Astrocyte (in vitro differentiated cells and primary cell): ENCODE results near the gene EXOC4. TPM values are rescaled to one million over a fixed set of nuclear protein-coding genes. Genes with fewer than 3 reads are reported as not detected.

ENCODE experiments used
- DNase-seq: peaks from one replicate; pipeline ENCODE4 v3.0.0-alpha.2; 2010; ENCODE audit warnings: low read depth
- FAIRE-seq: peaks from 2 replicates; lab custom pipeline; 2011; peaks lifted over from hg19 to GRCh38; lab: Jason Lieb, UNC
- H2AFZ ChIP-seq: 2 replicates; pipeline ENCODE4 v1.6.0; 2012; ENCODE audit warnings: low read depth, low read length, inconsistent platforms
- H3K27ac ChIP-seq: 2 replicates; pipeline ENCODE4 v1.5.1; 2011; ENCODE audit warnings: low read depth, low read length, inconsistent platforms
- H3K27me3 ChIP-seq: 2 replicates; pipeline ENCODE4 v1.6.0; 2011; ENCODE audit warnings: low read length, inconsistent platforms; ENCODE audit not compliant: insufficient read depth
- H3K36me3 ChIP-seq: 2 replicates; pipeline ENCODE4 v1.5.1; 2011; ENCODE audit warnings: low read length, inconsistent platforms; ENCODE audit not compliant: insufficient read depth
- H3K4me1 ChIP-seq: 2 replicates; pipeline ENCODE4 v1.5.1; 2011; ENCODE audit warnings: low read length, inconsistent platforms; ENCODE audit not compliant: insufficient read depth
- H3K4me2 ChIP-seq: 2 replicates; pipeline ENCODE4 v1.6.0; 2012; ENCODE audit warnings: low read length, inconsistent platforms
- H3K4me3 ChIP-seq: 2 replicates; pipeline ENCODE4 v1.5.1; 2011; ENCODE audit warnings: low read depth, mild to moderate bottlenecking, low read length, inconsistent platforms; ENCODE audit not compliant: insufficient read depth
- H3K79me2 ChIP-seq: 2 replicates; pipeline ENCODE4 v1.6.0; 2012; ENCODE audit warnings: mild to moderate bottlenecking, low read length, inconsistent platforms; ENCODE audit not compliant: insufficient read depth
- H3K9ac ChIP-seq: 2 replicates; pipeline ENCODE4 v1.6.0; 2012; ENCODE audit warnings: mild to moderate bottlenecking, low read length, inconsistent platforms
- H3K9me3 ChIP-seq: 2 replicates; pipeline ENCODE4 v1.5.1; 2012; ENCODE audit warnings: low read depth, mild to moderate bottlenecking, low read length, inconsistent platforms; ENCODE audit not compliant: insufficient read depth
- H4K20me1 ChIP-seq: 2 replicates; pipeline ENCODE4 v1.6.0; 2012; ENCODE audit warnings: low read length, inconsistent platforms; ENCODE audit not compliant: insufficient read depth
- H3K27ac Mint-ChIP-seq: one replicate; pipeline ENCODE4 v1.8.0; 2021; ENCODE audit warnings: mild to moderate bottlenecking, mixed read lengths; ENCODE audit not compliant: unreplicated experiment
- H3K27me3 Mint-ChIP-seq: one replicate; pipeline ENCODE4 v1.8.0; 2021; ENCODE audit warnings: low read depth, mixed read lengths; ENCODE audit not compliant: unreplicated experiment
- H3K36me3 Mint-ChIP-seq: one replicate; pipeline ENCODE4 v1.8.0; 2021; ENCODE audit warnings: low read depth, mixed read lengths; ENCODE audit not compliant: unreplicated experiment
- H3K4me1 Mint-ChIP-seq: one replicate; pipeline ENCODE4 v1.8.0; 2021; ENCODE audit warnings: low read depth, mixed read lengths; ENCODE audit not compliant: unreplicated experiment
- H3K4me3 Mint-ChIP-seq: one replicate; pipeline ENCODE4 v1.8.0; 2021; ENCODE audit warnings: mild to moderate bottlenecking, moderate library complexity, mixed read lengths; ENCODE audit not compliant: unreplicated experiment
- H3K9me3 Mint-ChIP-seq: one replicate; pipeline ENCODE4 v1.8.0; 2021; ENCODE audit warnings: mild to moderate bottlenecking, mixed read lengths; ENCODE audit not compliant: unreplicated experiment
- EZH2 ChIP-seq: IDR thresholded peaks from 2 replicates; pipeline ENCODE4 v1.6.1; 2012; ENCODE audit warnings: mild to moderate bottlenecking, low read length, inconsistent platforms; ENCODE audit not compliant: insufficient read depth
- total RNA-seq: library from RNA; stranded (reverse); gene quantifications from 2 replicates; pipeline ENCODE4 v1.2.1, GENCODE V29; 2021
- TF ChIP-seq, protein P1 (sequence below): IDR thresholded peaks from 2 replicates; pipeline ENCODE4 v1.5.1; 2011; ENCODE audit warnings: low read depth, mild to moderate bottlenecking, inconsistent platforms, low read length, moderate library complexity; ENCODE audit not compliant: insufficient read depth

Gene EXOC4
- total RNA-seq, 1 donor from 2014 or later, result 57.5 TPM

DNA sequence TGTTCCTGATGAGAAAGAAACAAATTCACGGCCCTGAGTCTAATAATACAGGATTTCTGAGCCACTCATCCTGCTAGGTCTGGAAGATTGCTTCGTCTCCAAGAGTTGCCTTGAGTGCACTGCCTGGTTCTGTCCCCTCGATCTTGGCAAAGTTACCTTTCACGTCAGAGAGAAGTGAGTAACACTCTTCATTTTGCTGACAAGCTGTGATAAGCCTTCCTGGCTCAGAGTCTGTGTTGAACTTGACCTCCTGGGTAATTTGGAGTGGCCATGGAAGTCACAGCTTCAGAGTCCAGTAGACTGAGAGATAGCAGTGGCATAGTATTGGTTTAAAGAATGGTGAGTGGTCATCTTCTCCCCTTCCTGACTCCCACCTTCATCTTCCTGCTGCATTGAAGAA lies 809.6 kb downstream of the EXOC4 start:
- Histone ChIP-seq H3K79me2 (no peaks in the 10 kb centered on the region), H3K36me3 (no peaks in the 10 kb centered on the region), H3K9ac (no peak overlapping the region), H3K9me3 (no peaks in the 10 kb centered on the region), H3K4me3 (no peak overlapping the region), H3K4me2 (no peak overlapping the region), H3K27ac (no peak overlapping the region), H3K4me1 (no peaks in the 10 kb centered on the region), H3K27me3 (no peaks in the 10 kb centered on the region), H4K20me1 (no peaks in the 10 kb centered on the region), H2AFZ (no peak overlapping the region)
- Mint-ChIP-seq H3K36me3 (peaks cover 8% of the 10 kb centered on the region), H3K27me3 (no peaks in the 10 kb centered on the region), H3K4me1 (no peaks in the 10 kb centered on the region), H3K27ac (no peak overlapping the region), H3K9me3 (no peaks in the 10 kb centered on the region), H3K4me3 (no peak overlapping the region)
- TF ChIP-seq, protein P1, sequence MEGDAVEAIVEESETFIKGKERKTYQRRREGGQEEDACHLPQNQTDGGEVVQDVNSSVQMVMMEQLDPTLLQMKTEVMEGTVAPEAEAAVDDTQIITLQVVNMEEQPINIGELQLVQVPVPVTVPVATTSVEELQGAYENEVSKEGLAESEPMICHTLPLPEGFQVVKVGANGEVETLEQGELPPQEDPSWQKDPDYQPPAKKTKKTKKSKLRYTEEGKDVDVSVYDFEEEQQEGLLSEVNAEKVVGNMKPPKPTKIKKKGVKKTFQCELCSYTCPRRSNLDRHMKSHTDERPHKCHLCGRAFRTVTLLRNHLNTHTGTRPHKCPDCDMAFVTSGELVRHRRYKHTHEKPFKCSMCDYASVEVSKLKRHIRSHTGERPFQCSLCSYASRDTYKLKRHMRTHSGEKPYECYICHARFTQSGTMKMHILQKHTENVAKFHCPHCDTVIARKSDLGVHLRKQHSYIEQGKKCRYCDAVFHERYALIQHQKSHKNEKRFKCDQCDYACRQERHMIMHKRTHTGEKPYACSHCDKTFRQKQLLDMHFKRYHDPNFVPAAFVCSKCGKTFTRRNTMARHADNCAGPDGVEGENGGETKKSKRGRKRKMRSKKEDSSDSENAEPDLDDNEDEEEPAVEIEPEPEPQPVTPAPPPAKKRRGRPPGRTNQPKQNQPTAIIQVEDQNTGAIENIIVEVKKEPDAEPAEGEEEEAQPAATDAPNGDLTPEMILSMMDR, result no peak
- TF ChIP-seq EZH2, result no peak
- DNase-seq, result no peak
- no peak for FAIRE-seq

DNA sequence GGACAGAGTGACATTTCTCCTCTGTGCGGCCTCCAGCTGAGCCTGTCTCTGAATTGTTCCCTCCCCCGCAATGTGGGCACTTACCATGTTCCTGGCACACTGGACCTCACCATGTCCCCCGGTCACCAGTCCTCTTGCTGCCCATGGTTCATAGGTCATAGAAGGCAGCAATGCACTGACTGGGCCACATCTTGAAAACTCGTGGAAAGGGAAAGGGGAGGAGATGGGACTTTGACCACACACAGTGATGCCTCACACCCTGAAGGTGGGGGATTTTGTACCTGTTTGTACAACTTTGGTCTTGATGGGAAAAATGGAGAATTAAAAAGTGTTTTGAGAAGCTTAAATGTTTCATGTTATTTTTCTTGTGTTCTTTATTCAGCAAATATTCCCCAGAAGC lies 812.5 kb downstream of the EXOC4 start:
- H4K20me1 ChIP-seq, result no peaks in the 10 kb centered on the region
- no peak overlapping the region for H3K9ac ChIP-seq
- FAIRE-seq (no peak), DNase-seq (no peak)
- H3K36me3 ChIP-seq, result no peaks in the 10 kb centered on the region
- H3K4me3 ChIP-seq, result no peak overlapping the region
- TF ChIP-seq EZH2, result no peak
- TF ChIP-seq, protein P1, result no peak
- H3K79me2 ChIP-seq, result no peaks in the 10 kb centered on the region
- no peaks in the 10 kb centered on the region for H3K9me3 Mint-ChIP-seq
- no peaks in the 10 kb centered on the region for H3K27me3 Mint-ChIP-seq
- H3K27me3 ChIP-seq, result no peaks in the 10 kb centered on the region
- no peaks in the 10 kb centered on the region for H3K9me3 ChIP-seq
- no peaks in the 10 kb centered on the region for H3K4me1 ChIP-seq
- H3K27ac Mint-ChIP-seq, result no peak overlapping the region
- H2AFZ ChIP-seq, result no peak overlapping the region
- H3K27ac ChIP-seq, result no peak overlapping the region
- no peak overlapping the region for H3K4me3 Mint-ChIP-seq
- H3K36me3 Mint-ChIP-seq, result peaks cover 8% of the 10 kb centered on the region
- no peaks in the 10 kb centered on the region for H3K4me1 Mint-ChIP-seq
- no peak overlapping the region for H3K4me2 ChIP-seq

DNA sequence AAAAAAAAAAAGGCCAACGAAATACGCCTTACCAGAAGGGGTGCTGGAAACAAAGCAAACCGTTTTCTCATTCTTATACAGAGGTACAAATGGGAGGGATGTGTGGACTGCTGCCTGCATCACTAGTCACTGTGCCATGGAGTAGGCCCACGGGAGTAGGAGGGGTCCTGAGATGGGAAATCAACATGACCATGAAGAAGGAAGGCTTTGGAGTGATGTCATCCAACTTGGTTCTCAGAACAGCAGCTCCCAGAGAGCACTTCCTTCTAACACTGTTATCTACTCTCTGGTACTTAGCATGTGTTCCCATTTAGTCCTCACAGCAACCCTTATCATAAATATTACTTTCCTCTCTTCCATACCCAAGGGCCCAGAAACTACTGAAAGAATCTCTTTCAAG lies 814.3 kb downstream of the EXOC4 start:
- H3K4me2 ChIP-seq, result no peak overlapping the region
- H2AFZ ChIP-seq, result no peak overlapping the region
- TF ChIP-seq, protein P1, result no peak
- no peak for TF ChIP-seq EZH2
- H3K4me3 Mint-ChIP-seq, result no peak overlapping the region
- no peak for DNase-seq
- H3K4me1 Mint-ChIP-seq, result no peaks in the 10 kb centered on the region
- no peak overlapping the region for H3K9ac ChIP-seq
- no peak for FAIRE-seq
- H3K36me3 ChIP-seq, result no peaks in the 10 kb centered on the region
- H3K79me2 ChIP-seq, result no peaks in the 10 kb centered on the region
- no peaks in the 10 kb centered on the region for H3K9me3 ChIP-seq
- no peak overlapping the region for H3K27ac ChIP-seq
- no peak overlapping the region for H3K4me3 ChIP-seq
- no peaks in the 10 kb centered on the region for H3K27me3 ChIP-seq
- H3K9me3 Mint-ChIP-seq, result no peaks in the 10 kb centered on the region
- H3K27ac Mint-ChIP-seq, result no peak overlapping the region
- no peaks in the 10 kb centered on the region for H3K27me3 Mint-ChIP-seq
- peaks cover 14% of the 10 kb centered on the region for H3K36me3 Mint-ChIP-seq
- no peaks in the 10 kb centered on the region for H4K20me1 ChIP-seq
- H3K4me1 ChIP-seq, result no peaks in the 10 kb centered on the region
